IPS DF 4.7 (cell line): ENCODE results near the gene AFAP1.

Experiments used
- DNase-seq: peaks from one replicate; pipeline ENCODE4 v3.0.0-alpha.2; 2013; ENCODE audit warnings: low spot score; ENCODE audit errors: extremely low read depth

AFAP1 gene

DNA sequence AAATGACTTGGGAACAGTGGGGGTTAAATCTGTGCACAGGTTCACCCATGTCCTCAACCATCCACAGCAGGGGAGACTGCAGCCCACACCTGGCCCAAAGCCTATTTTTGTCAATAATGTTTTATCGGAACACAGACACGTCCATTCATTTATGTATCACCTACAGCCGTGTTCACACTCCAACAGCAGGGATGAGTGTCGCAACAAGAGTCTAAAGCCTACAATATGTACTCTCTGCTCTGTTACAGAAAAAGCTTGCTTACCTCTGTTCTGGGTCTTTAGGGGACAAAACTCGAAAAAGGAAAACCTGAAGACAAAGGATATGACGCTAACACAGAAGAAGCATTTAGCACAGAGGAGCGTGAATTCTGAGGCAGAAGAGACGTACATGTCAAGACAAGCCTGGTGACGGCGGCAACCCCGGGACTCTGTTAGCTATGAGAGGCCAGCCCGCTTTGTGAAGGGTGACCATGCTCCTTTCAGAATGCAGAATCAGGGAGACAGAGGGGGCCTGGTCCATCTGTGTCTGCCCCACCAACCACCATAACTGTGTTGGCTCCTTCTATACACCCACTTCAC is 45.5 kb downstream of the AFAP1 start:
- no peak for DNase-seq

DNA sequence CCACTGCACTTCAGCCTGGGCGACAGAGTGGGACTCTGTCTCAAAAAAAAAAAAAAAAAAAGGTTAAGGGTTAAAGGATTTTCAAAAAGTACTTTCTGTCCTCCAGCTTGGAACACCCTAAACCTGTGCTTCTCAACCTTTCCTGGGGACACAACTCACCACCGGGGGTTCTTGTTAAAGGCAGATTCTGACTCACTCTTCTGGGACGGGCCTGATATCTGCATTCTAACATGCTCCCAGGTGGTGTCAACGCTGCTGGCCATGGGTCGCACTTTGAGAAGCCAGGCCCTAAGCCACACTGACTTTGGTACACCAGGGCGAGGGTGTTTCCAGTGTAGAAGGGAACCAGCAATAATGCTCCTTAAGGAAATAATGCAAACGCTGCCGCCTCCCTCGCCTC is 46.1 kb downstream of the AFAP1 start:
- DNase-seq, result no peak

DNA sequence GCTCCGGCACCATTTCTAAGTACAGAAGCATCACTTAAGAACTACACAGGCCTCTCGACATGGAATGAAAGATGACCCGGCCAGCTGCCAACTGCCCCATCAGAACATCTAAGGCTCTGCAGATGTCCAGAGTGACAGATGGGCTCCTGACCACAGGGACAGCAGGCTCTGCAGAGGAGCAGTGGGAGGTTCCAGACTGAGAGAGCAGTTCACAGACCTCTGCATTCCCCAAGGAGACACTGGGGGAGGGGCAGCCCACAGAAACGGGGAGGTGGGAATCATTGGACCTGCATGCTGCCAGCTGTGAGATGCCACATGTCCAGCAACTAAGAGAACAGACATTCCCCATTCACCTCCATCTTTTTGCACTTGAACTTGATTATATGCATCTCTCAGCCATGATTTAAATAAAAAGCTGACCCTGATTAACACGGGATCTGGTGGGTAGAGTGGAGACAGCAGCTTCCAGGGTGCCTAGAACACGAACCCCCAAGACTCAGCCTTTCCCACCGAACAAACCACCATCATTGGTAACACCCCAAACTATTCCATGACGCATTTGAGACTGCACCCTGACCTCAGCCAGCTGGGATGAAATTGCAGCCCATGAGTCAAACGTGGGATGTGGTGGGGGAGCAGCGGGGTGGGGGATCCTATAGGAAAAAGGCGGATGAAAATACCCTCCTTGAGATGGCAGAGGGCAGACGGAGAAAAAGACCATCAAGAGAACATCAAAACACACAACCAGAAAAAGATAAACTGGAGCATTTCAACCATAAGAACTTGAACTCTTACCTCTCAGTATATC is 47.2 kb downstream of the AFAP1 start:
- no peak for DNase-seq

DNA sequence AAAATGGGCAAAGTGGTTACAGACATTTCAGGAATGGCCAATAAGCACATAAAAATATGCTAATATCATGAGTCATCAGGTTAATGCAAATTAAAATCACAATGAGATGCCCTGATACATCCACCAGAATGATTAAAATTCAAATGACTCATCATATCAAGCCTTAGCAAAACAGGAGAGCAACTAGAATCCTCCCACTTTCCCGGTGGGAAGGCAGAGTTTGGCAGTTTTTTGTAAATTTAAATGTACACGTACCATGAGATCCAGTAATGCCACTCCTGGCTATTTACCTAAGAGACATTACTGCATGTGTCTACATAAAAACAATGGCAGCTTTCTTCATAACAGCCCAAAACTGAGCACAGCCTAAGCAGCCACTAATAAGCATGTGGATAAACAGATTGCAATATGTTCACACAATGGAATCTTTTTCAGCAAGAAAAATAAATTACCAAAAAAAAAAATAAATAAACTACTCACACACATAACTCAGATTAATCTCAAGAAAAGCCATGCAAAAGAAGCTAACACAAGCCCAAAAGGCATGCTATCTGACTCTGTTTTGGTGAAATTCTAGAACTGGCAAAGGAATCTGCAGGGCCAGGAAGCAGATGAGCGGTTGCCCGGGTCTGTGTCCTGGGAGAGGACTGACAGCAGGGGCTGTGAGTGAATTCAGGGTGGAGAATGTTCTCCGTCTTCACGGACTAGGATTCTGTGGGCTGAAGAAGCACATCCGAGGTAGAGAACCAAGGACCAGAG is 48.8 kb downstream of the AFAP1 start:
- no peak for DNase-seq

DNA sequence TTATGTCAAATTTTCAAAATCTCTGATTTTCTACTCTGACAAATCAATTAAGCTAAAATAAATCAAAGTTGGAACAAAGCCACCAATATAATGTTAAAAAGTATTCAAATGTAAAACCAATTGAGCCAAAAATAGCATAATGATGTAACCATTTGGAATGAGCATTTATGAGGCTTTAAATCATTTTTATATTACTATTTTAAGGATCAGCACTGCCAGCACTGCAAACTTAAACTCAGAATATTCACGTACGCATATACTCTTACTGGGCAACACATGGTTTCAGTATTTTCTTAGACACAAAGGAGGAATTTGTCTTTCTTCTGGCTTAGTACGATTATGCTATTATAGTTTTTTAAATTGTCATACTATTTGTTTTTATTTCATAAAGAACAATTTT is 52.2 kb downstream of the AFAP1 start:
- no peak for DNase-seq

DNA sequence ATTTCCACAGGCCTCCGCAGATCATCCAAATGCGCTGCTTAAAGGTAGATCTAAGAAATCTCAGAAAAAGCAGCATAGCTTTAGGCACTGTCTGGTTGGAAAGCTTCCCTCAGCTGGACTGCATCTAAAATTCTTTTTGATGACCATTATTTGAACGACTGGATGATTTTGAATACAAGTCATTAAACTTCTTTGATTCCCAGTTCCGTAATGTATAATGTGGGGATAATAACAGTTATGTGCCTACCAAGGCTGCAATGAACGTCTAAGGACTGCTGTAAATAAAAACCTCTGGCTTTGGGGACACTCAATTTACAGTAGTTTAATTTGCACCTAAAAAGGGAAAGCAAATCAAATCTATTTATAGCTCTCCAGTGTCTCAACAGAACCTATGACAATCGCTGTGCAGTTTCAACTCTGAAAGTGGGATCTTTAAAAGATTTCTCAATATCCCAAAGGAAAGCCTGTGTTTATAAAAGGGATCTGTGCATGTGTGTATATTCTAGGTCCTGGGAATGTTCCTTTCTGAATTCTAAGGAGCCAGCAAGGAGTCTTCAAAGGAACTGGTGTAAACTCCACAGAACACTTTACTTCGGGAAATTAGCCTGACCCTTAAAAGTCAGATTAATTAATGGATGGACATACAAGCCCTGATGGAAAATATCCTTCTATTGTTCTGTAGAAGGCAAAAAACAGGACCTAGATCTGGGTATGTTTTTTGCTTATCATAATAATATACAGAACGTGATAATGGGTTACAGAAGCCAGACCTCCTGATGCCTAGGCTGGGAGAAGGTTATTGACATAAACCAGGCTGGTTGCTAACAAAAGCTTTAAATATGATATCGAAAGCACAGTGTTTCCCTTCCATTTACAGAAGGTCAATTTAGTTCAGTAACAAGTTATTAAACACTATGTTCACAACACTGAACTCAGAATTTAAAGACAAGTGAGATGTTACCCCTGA is 53.4 kb downstream of the AFAP1 start:
- no peak for DNase-seq

DNA sequence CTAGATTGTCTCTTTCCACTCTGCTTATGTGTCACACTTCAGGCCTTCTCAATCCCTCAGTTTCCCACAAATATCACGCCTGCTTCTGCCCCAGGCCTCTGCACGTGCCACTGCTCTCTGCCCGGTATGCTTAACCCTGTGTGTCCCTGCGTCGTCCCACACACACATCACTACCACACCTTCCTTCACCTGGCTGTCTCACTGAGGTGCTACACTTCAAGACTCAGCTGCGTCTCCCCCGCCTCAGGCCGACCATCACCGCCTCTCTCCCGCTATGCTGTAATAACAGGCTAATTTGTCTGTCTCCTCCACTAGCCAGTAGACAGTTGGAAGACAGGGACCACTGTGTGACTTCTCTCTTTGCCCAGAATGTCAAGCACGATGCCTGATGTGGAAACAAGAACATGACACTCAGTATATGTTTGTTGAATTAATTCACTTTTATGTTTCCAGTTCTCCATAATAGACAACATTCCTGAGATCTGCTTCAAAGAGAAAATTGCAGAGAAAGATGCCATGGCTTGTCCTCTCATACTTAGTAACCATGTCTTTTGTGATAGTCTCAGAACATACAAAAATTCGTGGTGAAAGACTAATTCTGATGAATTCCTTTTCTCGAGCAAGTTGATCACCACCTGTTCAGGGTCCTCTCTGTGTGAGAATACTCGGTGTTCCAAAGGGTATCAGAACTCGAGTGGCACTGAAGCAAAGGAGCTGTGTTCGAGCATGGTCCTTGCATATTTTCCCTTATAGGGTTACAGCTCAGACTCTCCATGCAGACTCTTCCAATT is 54.2 kb downstream of the AFAP1 start:
- no peak for DNase-seq

DNA sequence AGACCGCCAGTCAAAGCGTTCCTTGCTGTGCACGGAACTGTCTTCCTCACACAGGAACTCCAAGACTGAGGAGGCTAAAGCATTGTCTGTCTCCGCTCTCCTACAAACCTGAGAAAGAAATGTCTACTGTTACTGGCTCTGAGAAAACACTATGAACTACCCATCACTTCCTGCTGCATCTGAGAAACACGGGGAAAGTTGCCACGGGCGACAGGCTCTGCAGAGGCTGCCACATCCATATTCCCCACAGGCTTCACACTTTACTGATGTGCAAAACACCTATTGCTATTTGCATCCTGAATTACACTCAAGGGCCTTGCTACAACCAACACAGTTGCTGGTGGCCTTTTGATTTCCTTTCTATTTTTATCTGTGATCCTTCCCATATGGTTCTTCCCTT is 59.0 kb downstream of the AFAP1 start:
- no peak for DNase-seq

DNA sequence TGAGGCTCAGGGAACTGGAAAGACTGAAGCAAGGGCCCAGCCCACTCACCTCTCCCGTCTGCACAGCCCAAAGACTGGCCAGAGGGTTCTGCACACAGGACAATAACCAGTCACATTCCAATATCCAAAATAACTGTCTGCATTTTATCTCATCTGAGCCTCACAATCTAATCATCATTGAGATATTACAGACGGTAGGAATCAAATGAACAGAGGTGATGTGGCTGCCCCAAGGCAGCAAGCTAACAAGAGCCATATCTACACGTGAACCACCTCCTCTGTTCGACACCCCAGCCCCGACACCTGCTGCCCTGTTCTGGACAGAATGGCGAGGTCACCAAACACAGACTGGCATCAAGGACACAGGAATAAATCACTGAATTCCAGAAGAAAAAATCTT is 60.5 kb downstream of the AFAP1 start:
- no peak for DNase-seq

DNA sequence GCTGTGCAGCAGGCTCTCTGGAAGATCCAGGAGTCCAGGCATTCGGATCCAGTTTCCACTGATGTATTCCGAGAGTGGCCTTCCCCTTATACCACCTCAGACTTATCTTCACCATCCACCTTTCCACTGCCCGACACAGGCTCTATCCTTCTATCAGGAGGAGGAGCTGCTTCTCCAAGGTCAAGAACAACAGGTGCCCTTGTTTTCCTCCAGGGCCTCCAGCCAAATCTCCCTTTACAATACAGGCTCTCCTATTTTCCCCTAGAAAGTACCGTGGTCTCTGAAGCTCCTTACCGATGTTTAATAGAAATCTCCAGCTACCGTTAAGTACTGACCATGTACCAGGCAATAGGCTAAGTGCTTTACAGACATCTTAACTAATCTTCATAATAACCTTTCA is 61.3 kb downstream of the AFAP1 start:
- DNase-seq, result no peak

DNA sequence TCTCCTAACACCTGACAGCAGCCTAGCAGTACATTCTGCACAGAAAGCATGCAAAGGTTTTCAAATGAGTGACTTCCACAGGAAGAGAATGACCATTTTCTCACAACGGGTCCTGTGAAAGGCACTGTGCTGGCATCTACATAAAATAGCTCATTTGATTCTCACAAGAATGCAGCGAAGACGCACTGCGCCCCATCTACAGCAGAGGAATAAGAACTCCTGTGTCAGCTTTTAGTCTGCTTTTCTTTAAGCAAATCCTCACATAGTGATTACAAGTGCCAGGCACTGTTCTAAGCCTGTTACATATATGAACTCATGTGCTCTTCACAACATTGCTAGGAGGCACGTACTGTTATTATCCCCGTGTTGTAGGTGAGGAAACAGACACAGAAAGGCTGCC is 62.5 kb downstream of the AFAP1 start:
- no peak for DNase-seq

DNA sequence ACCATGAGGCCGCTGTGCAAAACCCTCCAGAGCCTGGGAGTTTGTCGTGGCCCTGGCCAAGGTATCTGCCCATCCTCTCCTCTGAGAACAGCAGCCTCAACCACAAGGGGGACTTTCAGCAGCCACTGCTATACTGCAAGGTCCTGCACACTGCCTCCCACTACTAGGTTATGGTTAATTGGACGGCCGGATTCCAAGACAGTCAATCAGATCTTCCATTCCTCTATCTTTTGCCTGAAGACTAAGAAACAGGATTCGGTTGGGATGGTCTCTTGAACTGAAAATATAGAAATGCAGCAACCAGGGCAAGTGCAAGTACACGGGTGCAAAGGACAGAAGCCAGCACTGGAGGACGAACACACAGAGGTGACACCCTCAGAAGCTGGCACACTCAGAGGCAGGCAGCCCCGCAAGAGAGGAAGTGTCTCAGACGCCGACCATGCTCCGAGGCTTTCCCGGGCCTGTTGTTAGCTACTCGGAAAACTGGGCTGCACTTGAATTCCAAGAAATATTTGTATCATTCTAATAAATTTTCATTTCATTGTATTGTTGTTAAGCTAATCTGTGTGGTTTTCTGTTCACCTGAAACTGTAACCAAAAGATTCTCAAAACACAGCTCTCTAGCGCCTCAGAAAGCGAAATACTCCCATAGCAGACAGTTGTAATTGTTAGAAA is 63.3 kb downstream of the AFAP1 start:
- DNase-seq, result peak; percentile 38

DNA sequence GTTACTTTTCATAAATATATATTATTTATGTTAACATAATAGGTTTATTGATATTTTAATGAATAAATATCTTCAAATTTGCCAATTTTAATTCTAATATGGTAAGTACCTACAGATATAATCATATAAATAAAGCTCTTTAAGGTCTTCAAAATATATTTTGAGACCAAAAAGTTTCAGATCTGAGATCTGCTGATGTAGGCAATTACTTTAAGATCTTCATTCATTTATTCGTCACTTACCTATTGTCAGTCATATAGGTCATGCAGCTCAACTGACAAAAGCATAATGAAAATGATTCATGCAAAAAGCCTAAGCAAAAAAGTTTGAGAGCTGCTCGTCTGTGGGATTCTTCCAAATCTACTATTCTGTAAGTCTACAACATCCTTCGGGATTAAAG is 64.8 kb downstream of the AFAP1 start:
- no peak for DNase-seq

DNA sequence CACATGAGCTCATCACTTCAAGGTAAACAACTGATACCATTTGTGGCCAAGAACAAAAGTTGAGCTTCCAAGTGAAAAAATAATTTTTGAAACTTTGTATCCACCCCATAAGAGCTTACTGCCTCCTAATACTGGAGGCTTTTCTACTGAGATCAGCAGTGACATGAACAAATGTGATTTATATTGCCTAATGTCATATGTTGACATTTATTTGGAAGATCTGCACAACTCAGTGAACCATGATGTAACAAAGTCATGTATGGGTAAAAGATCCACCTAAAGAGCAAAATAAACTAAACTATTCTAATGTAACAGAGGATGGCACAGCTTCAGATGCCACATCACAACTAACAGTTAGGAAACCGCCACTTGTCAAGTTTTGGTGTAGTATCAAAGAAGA is 65.8 kb downstream of the AFAP1 start:
- DNase-seq, result no peak

DNA sequence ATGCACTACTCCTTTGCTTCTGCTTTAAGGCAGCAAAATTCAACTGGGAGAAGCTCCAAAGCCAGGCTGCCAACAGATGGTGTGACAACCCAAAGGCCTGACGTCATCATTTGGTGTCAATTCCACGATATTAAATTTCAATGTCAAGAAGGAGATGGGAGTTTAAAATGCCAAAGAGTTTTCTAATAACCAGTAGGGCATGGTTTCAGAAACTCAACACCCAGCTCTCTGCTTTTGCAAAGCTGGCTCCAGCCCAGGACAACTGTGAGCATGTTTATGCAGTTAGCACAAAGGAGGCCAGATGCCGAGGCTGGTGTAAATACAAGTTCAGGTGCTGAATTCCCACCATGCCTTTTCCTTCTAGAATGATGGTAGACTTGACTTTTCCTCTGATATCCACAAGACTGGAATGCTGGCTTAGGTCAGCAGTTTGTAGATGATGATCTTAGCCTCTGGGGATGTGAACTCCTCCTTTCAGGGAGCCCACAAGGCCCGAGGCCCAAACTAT is 67.3 kb downstream of the AFAP1 start:
- no peak for DNase-seq

DNA sequence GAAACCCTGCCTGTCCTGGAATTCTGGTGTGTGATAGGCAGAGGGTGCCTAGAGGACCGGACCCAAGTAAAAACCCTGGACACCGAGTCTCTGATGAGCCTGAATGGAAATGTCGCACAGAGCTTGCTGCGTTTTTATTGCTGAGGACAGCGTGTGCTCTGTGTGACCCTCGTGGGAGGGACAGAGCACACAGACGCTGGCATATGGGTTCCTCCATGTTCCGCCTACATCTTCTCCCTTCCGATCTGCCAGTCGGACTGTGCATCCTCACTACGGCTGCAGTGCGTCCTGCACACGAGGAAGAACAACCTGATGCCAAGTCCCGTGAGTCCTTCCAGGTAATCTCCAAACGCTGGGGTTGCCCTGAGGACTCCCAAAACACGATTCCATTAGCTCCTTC is 68.3 kb downstream of the AFAP1 start:
- DNase-seq, result no peak

DNA sequence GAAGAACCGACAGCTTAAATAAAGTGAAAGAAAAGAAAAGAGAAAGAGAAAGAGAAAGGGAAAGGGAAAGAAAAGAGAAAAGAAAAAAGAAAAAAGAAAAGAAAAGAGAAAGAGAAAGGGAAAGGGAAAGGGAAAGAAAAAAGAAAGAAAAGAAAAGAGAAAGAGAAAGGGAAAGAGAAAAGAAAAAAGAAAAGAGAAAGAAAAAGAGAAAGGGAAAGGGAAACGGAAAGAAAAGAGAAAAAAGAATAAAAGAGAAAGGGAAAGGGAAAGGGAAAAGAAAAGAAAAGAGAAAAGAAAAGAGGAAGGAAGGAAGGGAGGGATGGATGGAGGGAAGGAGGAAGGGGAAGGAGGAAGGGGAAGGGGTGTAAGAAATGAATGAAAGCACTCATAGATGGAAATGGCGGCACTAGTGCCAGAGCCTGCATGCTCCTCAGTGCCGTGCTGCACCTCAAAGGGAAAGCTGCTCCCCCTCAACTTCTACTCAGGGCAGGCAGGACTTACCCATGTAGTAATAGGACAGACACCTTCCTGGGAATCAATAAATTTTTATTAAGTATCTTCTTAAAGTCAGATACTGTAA is 70.7 kb downstream of the AFAP1 start:
- no peak for DNase-seq

DNA sequence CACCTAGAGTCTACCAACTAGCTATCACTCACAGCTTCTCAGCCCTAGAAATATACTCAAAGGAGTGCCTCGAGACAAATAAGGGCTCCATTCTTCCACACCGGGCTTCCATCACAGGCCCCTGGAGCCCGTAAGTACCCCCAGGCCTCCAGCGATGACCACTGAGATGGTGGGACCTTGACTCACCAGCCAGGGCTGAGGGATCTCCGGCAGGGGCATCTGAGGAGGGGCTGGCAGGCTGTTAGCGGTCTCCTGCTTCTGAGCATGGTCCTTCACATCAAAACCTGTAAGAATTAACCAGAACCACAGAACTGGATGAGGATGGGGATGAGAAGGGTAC is 71.3 kb downstream of the AFAP1 start:
- DNase-seq, result no peak

DNA sequence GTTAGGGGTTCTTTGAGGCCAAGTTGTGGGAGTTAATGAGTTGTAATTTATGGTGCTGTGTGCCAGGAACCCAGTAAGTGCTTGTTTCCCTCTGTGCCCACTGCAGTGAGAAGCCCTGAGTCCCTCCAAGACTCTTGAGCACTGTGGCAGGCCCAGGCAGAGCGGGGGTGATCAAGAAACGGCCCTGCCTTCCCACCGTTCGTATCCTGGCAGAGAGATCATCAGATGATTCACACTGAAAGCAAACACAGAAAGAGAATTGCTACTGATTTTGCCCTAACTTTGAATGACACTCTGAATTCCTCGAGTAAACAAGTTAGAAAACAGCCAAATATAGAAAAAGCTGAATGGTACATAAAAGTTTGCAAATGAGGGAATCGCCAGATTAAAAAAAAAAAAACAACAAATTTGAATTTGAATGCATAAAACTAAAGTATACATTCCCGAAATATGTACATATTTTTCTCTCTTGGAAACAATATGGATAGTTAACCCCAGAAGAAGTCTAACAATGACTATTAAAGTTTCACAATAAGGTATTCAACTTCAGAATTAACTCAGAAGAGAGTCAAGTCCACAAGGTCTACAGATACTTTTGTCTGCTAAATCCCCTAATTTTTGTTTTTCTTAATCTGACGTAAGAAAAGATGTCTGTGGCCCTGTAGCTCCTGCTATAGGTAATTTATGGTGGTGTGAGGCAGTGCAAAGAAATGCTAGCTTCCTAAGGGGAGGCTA is 71.8 kb downstream of the AFAP1 start:
- no peak for DNase-seq
